CD4-positive, alpha-beta memory T cell (primary cell): Measurements from ENCODE around the gene FOXA2. TPM values are rescaled to one million over a fixed set of nuclear protein-coding genes. Genes with fewer than 3 reads are reported as not detected.

Experiments
- CTCF ChIA-PET: fragments of 350-600 bp; sonication (Branson Sonifier 250); formaldehyde crosslinking; loops from one replicate; lab custom pipeline; 2021; ENCODE audit warnings: inconsistent platforms; ENCODE audit not compliant: partially characterized antibody; lab: Charles Lee
- POLR2A ChIA-PET: fragments of 350-600 bp; sonication (Branson Sonifier 250); formaldehyde crosslinking; loops from one replicate; lab custom pipeline; 2021; ENCODE audit not compliant: partially characterized antibody; lab: Charles Lee
- DNase-seq, 5 donors: peaks; one replicate each; pipeline versions ENCODE4 v3.0.0 to v3.0.0-alpha.2; 2020 to 2022; ENCODE audit warnings: mixed read lengths in 1 of 5
- H3K27ac ChIP-seq: one replicate; pipeline ENCODE4 v1.7.0; 2013; ENCODE audit warnings: low read depth, low read length
- H3K27me3 ChIP-seq: 2 replicates; pipeline ENCODE4 v1.7.0; 2013; ENCODE audit warnings: mild to moderate bottlenecking, low read length, moderate library complexity; ENCODE audit not compliant: insufficient read depth
- H3K36me3 ChIP-seq: 2 replicates; pipeline ENCODE4 v1.7.0; 2013; ENCODE audit warnings: mild to moderate bottlenecking, low read length, moderate library complexity; ENCODE audit not compliant: insufficient read depth
- H3K4me1 ChIP-seq: 2 replicates; pipeline ENCODE4 v1.7.0; 2013; ENCODE audit warnings: mild to moderate bottlenecking, low read length, moderate library complexity; ENCODE audit not compliant: insufficient read depth
- H3K4me3 ChIP-seq, 2 donors: one replicate each; pipeline ENCODE4 v1.7.0; 2013; ENCODE audit warnings: low read length in 2 of 2, mild to moderate bottlenecking in 1 of 2
- H3K9me3 ChIP-seq, 2 donors: one replicate each; pipeline ENCODE4 v1.7.0; 2013; ENCODE audit warnings: low read length in 2 of 2, control low read depth in 1 of 2; ENCODE audit not compliant: control insufficient read depth in 1 of 2
- H3K27ac Mint-ChIP-seq, 7 donors: one replicate each; pipeline ENCODE4 v1.8.0; 2020 to 2021; ENCODE audit warnings: mixed read lengths in 7 of 7, mild to moderate bottlenecking in 6 of 7, inconsistent platforms in 3 of 7, moderate library complexity in 3 of 7
- H3K27me3 Mint-ChIP-seq, 2 donors: one replicate each; pipeline ENCODE4 v1.8.0; 2020 to 2021; ENCODE audit warnings: mixed read lengths in 2 of 2
- H3K36me3 Mint-ChIP-seq, 2 donors: one replicate each; pipeline ENCODE4 v1.8.0; 2020 to 2021; ENCODE audit warnings: mixed read lengths in 2 of 2, inconsistent platforms in 1 of 2, mild to moderate bottlenecking in 1 of 2
- H3K4me1 Mint-ChIP-seq, 4 donors: one replicate each; pipeline ENCODE4 v1.8.0; 2020 to 2021; ENCODE audit warnings: mixed read lengths in 4 of 4, mild to moderate bottlenecking in 1 of 4
- H3K4me3 Mint-ChIP-seq, 8 donors: one replicate each; pipeline ENCODE4 v1.8.0; 2020 to 2021; ENCODE audit warnings: mixed read lengths in 8 of 8, mild to moderate bottlenecking in 7 of 8, moderate library complexity in 6 of 8, inconsistent platforms in 3 of 8
- H3K9me3 Mint-ChIP-seq, 8 donors: one replicate each; pipeline ENCODE4 v1.8.0; 2020 to 2021; ENCODE audit warnings: mixed read lengths in 8 of 8, mild to moderate bottlenecking in 5 of 8, inconsistent platforms in 3 of 8, moderate library complexity in 1 of 8
- intact Hi-C: fragments of 100-400 bp; cut with micrococcal nuclease; formaldehyde crosslinking; loops from one replicate; pipeline ENCODE4 v1.15.1; 2023
- polyA plus RNA-seq, 2 donors: library from polyadenylated mRNA; unstranded; fragments of 300-500 nt; fragmentation: Illumina TruSeq; gene quantifications; one replicate each; pipeline ENCODE4 v1.2.3, GENCODE V29; 2021
- total RNA-seq, 2 experiments: library from RNA; stranded (reverse); gene quantifications; one replicate each; pipeline ENCODE4 v1.2.3, GENCODE V29; 2021

FOXA2 gene
- total and polyA plus RNA-seq, 4 experiments from 2014 or later, result not detected

DNA sequence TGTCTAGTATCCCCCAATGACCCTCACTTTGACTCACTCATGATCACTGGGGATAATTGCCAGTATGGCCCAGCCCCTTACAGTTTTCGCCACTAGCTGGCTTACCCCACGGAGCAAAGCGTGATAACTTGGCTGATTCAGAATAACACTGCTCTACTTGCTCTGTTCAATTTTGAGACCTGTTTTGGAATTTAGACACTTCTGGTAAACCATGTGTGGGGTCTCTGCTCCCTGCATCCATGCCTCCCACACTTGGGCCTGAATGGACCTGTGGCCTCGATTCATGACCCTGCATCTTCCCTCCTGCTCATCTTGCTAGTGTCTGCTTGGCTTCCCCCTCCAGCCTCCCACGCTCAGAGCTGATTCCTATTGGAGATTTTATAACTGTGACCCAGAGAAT, 48.9 kb downstream of the FOXA2 start:
- no peaks in the 10 kb centered on the region for H3K4me1 Mint-ChIP-seq
- DNase-seq, result no peak
- no peaks in the 10 kb centered on the region for H3K36me3 Mint-ChIP-seq
- no peaks in the 10 kb centered on the region for H3K27me3 Mint-ChIP-seq
- no peak overlapping the region for H3K27ac Mint-ChIP-seq
- ChIA-PET CTCF (no interaction called here), POLR2A (no interaction called here)
- H3K9me3 Mint-ChIP-seq, result peaks cover 2 to 18% (median 8%) of the 10 kb centered on the region in 8 donors
- no peaks in the 10 kb centered on the region for H3K27me3 ChIP-seq
- no peaks in the 10 kb centered on the region for H3K9me3 ChIP-seq
- no peaks in the 10 kb centered on the region for H3K4me1 ChIP-seq
- H3K4me3 ChIP-seq, result no peak overlapping the region
- no peaks in the 10 kb centered on the region for H3K36me3 ChIP-seq
- intact Hi-C loops, result no loop called here
- no peak overlapping the region for H3K4me3 Mint-ChIP-seq
- H3K27ac ChIP-seq, result no peak overlapping the region

DNA sequence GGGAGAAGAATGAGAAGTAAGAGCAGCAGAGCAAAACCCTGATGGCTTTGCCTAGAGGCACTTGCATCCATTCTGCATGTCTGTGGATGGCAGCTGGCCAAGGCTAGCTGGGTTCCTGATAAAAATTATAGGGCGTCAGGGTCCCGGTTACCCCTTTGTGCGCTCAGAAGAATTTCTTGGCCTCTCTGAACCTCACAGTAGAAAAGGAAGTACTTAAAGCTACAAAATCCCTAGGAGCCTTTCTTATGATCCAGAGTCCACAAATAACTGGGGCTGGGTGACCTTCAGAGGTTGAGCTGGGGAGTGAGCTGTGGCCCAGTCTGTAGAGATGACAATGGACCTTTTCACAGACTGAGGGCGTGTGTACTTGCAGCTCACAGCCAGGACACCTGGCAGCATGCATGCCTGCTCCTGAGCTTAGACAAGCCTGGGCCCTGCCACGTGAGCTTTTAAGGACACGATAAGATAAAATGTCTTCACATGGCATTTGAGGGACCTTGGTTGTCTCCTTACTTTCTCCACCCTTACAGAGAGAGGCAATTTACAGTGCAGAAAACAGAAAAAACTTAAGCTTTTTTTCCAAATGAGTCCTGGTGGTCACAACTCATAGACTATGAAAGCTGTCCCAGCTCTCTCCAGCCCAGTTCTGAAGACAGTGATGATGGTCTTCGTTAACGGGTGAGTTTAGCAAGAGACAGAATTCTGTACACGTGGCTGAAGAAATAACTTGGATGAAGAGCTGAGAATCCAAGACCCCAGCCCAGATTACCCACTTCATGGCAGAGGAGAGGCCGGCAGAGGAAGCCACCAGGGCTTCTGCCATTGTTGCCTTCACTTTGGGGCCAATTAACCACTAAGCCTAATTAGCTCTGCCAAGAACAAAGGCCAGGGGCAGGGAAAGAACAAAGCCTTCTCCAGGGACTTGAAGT, 50.3 kb downstream of the FOXA2 start:
- ChIA-PET POLR2A (no interaction called here), CTCF (no interaction called here)
- H3K27me3 ChIP-seq, result no peaks in the 10 kb centered on the region
- no peaks in the 10 kb centered on the region for H3K9me3 ChIP-seq
- H3K27me3 Mint-ChIP-seq, result no peaks in the 10 kb centered on the region
- H3K27ac ChIP-seq, result no peak overlapping the region
- H3K36me3 Mint-ChIP-seq, result no peaks in the 10 kb centered on the region
- H3K4me1 ChIP-seq, result no peaks in the 10 kb centered on the region
- no peaks in the 10 kb centered on the region for H3K4me1 Mint-ChIP-seq
- H3K36me3 ChIP-seq, result no peaks in the 10 kb centered on the region
- H3K9me3 Mint-ChIP-seq, result peaks cover 2 to 15% (median 7%) of the 10 kb centered on the region in 8 donors
- no peak overlapping the region for H3K27ac Mint-ChIP-seq
- intact Hi-C loops, result no loop called here
- H3K4me3 Mint-ChIP-seq, result no peak overlapping the region
- H3K4me3 ChIP-seq, result no peak overlapping the region
- no peak for DNase-seq

DNA sequence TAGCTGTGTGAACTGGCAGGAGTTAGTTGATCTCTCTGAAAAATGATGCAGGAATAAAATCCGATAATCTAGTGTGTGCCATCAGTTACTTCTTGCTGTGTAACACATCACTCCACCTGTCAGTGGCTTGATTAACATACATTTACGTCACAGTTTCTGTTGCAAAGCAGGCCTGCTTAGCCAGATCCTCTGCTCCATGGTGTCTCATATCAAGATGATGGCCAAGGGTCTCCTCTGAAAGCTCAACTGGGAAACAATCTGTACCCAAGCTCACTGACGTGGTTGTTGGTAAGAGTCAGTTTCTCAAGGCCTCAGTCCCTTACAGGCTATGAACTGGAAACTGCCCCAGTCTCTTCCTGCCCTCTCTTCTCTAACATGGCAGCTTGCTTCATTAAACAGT, 51.8 kb downstream of the FOXA2 start:
- Histone ChIP-seq H3K9me3 (no peaks in the 10 kb centered on the region), H3K27me3 (no peaks in the 10 kb centered on the region), H3K4me3 (no peak overlapping the region), H3K4me1 (no peaks in the 10 kb centered on the region), H3K27ac (no peak overlapping the region), H3K36me3 (no peaks in the 10 kb centered on the region)
- ChIA-PET CTCF (no interaction called here), POLR2A (no interaction called here)
- DNase-seq, result no peak
- Mint-ChIP-seq H3K4me3 (no peak overlapping the region), H3K27me3 (no peaks in the 10 kb centered on the region), H3K4me1 (no peaks in the 10 kb centered on the region), H3K9me3 (peaks cover 1 to 13% (median 3%) of the 10 kb centered on the region in 8 donors), H3K27ac (no peak overlapping the region), H3K36me3 (no peaks in the 10 kb centered on the region)
- intact Hi-C loops, result no loop called here

DNA sequence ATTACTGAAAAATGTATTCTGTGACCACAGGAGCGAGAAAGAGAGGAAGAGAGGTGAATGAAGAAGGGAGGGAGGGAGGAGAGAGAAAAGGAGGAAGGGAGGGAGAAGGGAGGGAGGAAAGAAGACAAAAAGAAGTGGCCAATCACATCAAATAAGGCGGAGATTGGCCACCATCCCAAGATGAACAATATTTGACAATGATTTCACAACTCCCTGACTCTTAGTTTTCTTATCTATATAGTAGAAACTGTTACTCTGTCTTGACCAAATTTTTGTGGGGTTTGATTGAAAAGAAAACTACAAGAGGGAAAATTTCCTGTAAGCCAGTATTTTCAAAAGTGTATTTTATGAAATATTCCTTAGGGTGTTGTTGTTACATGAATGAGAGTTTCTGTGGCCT, 52.6 kb downstream of the FOXA2 start:
- H3K27me3 ChIP-seq, result no peaks in the 10 kb centered on the region
- ChIA-PET POLR2A (no interaction called here), CTCF (no interaction called here)
- Mint-ChIP-seq H3K27ac (no peak overlapping the region), H3K9me3 (peaks cover 0 to 13% (median 2%) of the 10 kb centered on the region in 8 donors), H3K36me3 (no peaks in the 10 kb centered on the region), H3K27me3 (no peaks in the 10 kb centered on the region), H3K4me1 (no peaks in the 10 kb centered on the region), H3K4me3 (no peak overlapping the region)
- no peaks in the 10 kb centered on the region for H3K9me3 ChIP-seq
- H3K36me3 ChIP-seq, result no peaks in the 10 kb centered on the region
- no peak overlapping the region for H3K4me3 ChIP-seq
- no peaks in the 10 kb centered on the region for H3K4me1 ChIP-seq
- DNase-seq, result no peak
- intact Hi-C loops, result no loop called here
- H3K27ac ChIP-seq, result no peak overlapping the region

DNA sequence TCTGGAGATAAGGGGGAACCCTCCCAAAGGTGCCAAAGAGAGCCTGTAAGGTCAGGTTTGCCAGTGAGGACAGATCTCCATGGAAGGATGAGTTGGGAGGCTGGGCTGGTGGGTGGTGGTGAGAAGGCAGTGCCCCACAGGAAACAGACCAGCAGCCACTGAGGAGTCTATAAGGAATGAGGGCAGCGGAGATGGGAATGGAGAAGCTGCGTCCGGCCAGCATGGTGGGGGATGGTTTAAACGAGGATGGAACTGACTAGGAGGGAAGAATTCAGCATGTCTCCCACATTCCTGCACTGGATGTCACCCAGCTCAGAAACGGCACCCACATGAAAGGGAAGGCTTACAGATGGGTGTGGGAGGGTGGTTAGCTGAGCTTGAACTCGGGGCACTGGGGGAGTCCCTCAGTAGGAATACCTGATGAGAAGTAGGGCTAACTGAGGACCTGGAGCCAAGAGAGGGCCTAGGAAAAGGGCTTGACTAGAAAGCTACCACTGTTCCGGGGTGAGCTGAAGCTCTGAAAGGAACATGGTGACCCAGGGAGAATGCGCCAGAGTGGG, 53.2 kb downstream of the FOXA2 start:
- H3K27me3 Mint-ChIP-seq, result no peaks in the 10 kb centered on the region
- no peak overlapping the region for H3K27ac Mint-ChIP-seq
- no peaks in the 10 kb centered on the region for H3K36me3 ChIP-seq
- no peak overlapping the region for H3K4me3 Mint-ChIP-seq
- H3K4me1 Mint-ChIP-seq, result no peaks in the 10 kb centered on the region
- H3K4me3 ChIP-seq, result no peak overlapping the region
- H3K4me1 ChIP-seq, result no peaks in the 10 kb centered on the region
- DNase-seq, result no peak
- ChIA-PET POLR2A (no interaction called here), CTCF (no interaction called here)
- intact Hi-C loops, result no loop called here
- peaks cover 0 to 11% (median 4%) of the 10 kb centered on the region in 8 donors for H3K9me3 Mint-ChIP-seq
- H3K27ac ChIP-seq, result no peak overlapping the region
- no peaks in the 10 kb centered on the region for H3K9me3 ChIP-seq
- H3K27me3 ChIP-seq, result no peaks in the 10 kb centered on the region
- H3K36me3 Mint-ChIP-seq, result no peaks in the 10 kb centered on the region
